Prostate gland (tissue), 2 donors: ENCODE results near the gene EML1. TPM values are rescaled to one million over a fixed set of nuclear protein-coding genes. Genes with fewer than 3 reads are reported as not detected.

Source experiments
- DNase-seq: peaks from one replicate; pipeline ENCODE4 v3.0.0-alpha.2; 2019; ENCODE audit warnings: low spot score
- H3K27ac ChIP-seq, 2 donors: fragments of 200-600 bp; sonication (generic); 2 replicates each; pipeline ENCODE4 v1.5.1; 2017 to 2019
- H3K27me3 ChIP-seq: fragments of 200-600 bp; sonication (generic); replicated peaks from 2 replicates; pipeline ENCODE4 v1.5.1; 2019; ENCODE audit not compliant: insufficient read depth
- H3K36me3 ChIP-seq, 2 donors: fragments of 200-600 bp; sonication (generic); 1 replicate in 1 of 2; 2 replicates in 1 of 2; pipeline versions ENCODE4 v1.5.1 to v1.8.1; 2017 to 2019
- H3K4me1 ChIP-seq: fragments of 200-600 bp; sonication (generic); replicated peaks from 2 replicates; pipeline ENCODE4 v1.5.1; 2019
- H3K4me3 ChIP-seq, 2 donors: fragments of 200-600 bp; sonication (generic); 2 replicates each; pipeline ENCODE4 v1.5.1; 2017 to 2019
- H3K9me3 ChIP-seq: fragments of 200-600 bp; sonication (generic); 2 replicates; pipeline ENCODE4 v1.5.1; 2017
- CTCF ChIP-seq, 4 experiments: fragments of 200-600 bp in 2 of 4; fragments of 450-650 bp in 2 of 4; sonication (generic) in 2 of 4; IDR thresholded peaks; 1 replicate in 3 of 4; 2 replicates in 1 of 4; pipeline ENCODE4 v1.5.1; 2016 to 2019; ENCODE audit warnings: antibody characterized with exemption in 4 of 4, mild to moderate bottlenecking in 2 of 4, moderate library complexity in 2 of 4
- POLR2A ChIP-seq: fragments of 450-650 bp; IDR thresholded peaks from one replicate; pipeline ENCODE4 v1.6.1; 2016; ENCODE audit warnings: antibody characterized with exemption, mild to moderate bottlenecking
- POLR2AphosphoS5 ChIP-seq: sonication (generic); formaldehyde crosslinking; IDR thresholded peaks from one replicate; pipeline ENCODE4 v1.6.1; 2017; ENCODE audit warnings: antibody characterized with exemption
- WGBS: methylation state at CpG from one replicate; pipeline ENCODE4 v1.1.5; 2018; 5-methylcytosine and 5-hydroxymethylcytosine counted together
- intact Hi-C: fragments of 100-400 bp; cut with DNase I; formaldehyde crosslinking; loops from one replicate; pipeline ENCODE4 v1.14.2; 2022
- total RNA-seq, 2 donors: library from RNA; depleted of rRNA; stranded (reverse); fragments of >200 nt; gene quantifications; one replicate each; pipeline ENCODE4 v1.1.0, GENCODE V29; 2016

Gene EML1
- total RNA-seq, 2 donors from 2014 or later: 7.0 to 31.8 TPM

- DNase-seq: no peak
- Histone ChIP-seq H3K27ac (no peak overlapping the region), H3K4me1 (no peaks in the 10 kb centered on the region), H3K27me3 (no peaks in the 10 kb centered on the region), H3K9me3 (no peaks in the 10 kb centered on the region), H3K4me3 (no peak overlapping the region), H3K36me3 (no peaks in the 10 kb centered on the region)
- TF ChIP-seq POLR2A: no peak
- no peak for TF ChIP-seq CTCF (IDR thresholded peaks at IDR 0.05)
- no peak for TF ChIP-seq POLR2AphosphoS5
- 83% methylated on average over 10 of the region's 10 CpGs for whole genome bisulfite sequencing
- intact Hi-C loops: no loop called here
Measured at GRCh38 chr14:99850709-99851108, 57.5 kb downstream of the EML1 start.

DNA sequence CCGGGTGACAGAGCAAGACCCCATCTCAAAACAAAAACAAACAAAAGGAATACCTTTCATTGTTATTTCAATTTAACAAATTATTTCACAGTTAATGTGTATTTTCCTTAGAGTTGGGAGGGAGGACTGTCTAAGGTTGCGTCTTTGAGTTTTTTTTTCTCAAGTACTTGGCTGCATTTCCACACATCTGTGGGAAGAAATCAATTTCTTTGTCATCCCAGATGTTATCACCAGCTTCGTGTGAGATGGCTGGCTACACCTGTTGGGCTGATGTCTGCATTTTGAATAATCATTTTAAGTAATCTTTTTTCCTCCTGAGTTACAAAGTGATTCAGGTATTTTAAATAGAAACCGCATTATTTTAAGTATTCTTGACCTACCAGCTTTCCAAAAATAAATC is 59.4 kb downstream of the EML1 start:
- H3K9me3 ChIP-seq: no peaks in the 10 kb centered on the region

GRCh38 chr14:99853206-99853605 is 60.0 kb downstream of the EML1 start:
- WGBS: 41% methylated on average over 5 of the region's 5 CpGs
- intact Hi-C loops: no loop called here
- Histone ChIP-seq H3K27me3 (no peaks in the 10 kb centered on the region), H3K9me3 (no peaks in the 10 kb centered on the region), H3K27ac (no peak overlapping the region), H3K4me3 (no peak overlapping the region), H3K36me3 (no peaks in the 10 kb centered on the region), H3K4me1 (no peaks in the 10 kb centered on the region)
- DNase-seq: no peak
- TF ChIP-seq POLR2A (no peak), CTCF (IDR thresholded peaks at IDR 0.05) (no peak), POLR2AphosphoS5 (no peak)

More for the DNA sequence above, 59.4 kb downstream of the EML1 start:
- intact Hi-C loops: no loop called here
- no peak for DNase-seq
- Histone ChIP-seq H3K4me3 (no peak overlapping the region), H3K36me3 (no peaks in the 10 kb centered on the region), H3K27me3 (no peaks in the 10 kb centered on the region), H3K27ac (no peak overlapping the region), H3K4me1 (no peaks in the 10 kb centered on the region)
- TF ChIP-seq CTCF (IDR thresholded peaks at IDR 0.05) (no peak), POLR2AphosphoS5 (no peak)
- 46% methylated on average over 4 of the region's 4 CpGs for WGBS

- intact Hi-C loops: no loop called here
- WGBS: 90% methylated on average over 5 of the region's 5 CpGs
- Histone ChIP-seq H3K27me3 (no peaks in the 10 kb centered on the region), H3K4me1 (no peaks in the 10 kb centered on the region), H3K9me3 (no peaks in the 10 kb centered on the region), H3K4me3 (no peak overlapping the region), H3K36me3 (no peaks in the 10 kb centered on the region), H3K27ac (no peak overlapping the region)
- DNase-seq: no peak
- TF ChIP-seq CTCF (IDR thresholded peaks at IDR 0.05) (no peak), POLR2AphosphoS5 (no peak), POLR2A (no peak)
Measured at GRCh38 chr14:99854831-99855230, 61.6 kb downstream of the EML1 start.

DNA sequence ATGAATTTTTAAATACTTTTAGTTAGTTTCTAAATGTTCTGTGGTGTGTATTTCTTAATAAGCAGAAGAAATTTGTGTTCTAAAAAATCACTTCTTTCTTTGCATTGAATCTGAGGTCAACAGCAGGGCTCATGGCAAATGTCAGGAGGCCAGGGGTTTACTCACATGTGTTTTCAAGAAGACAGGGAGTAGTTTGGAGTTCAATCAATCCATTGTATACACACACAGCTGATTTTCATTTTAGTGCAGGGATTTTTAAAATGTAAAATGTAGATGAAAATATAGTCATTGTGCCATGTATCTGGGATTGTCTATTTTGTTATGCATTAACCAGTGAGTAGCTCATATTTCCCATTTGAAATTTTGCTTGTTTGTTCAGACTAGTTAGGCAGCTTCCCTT is 62.1 kb downstream of the EML1 start:
- H3K27me3 ChIP-seq: no peaks in the 10 kb centered on the region
- no peaks in the 10 kb centered on the region for H3K36me3 ChIP-seq
- no peaks in the 10 kb centered on the region for H3K4me1 ChIP-seq
- intact Hi-C loops: no loop called here
- DNase-seq: no peak
- no peaks in the 10 kb centered on the region for H3K9me3 ChIP-seq
- H3K27ac ChIP-seq: no peak overlapping the region
- TF ChIP-seq POLR2A (no peak), CTCF (IDR thresholded peaks at IDR 0.05) (no peak), POLR2AphosphoS5 (no peak)
- H3K4me3 ChIP-seq: no peak overlapping the region
